A673 (cell line): ENCODE measurements around the gene SLC38A8. TPM values are rescaled to one million over a fixed set of nuclear protein-coding genes. Genes with fewer than 3 reads are reported as not detected.

Experiments used
- BruUV-seq: library from RNA; stranded (reverse); fragments of 400-500 nt; replicated peaks from 2 replicates; lab custom pipeline; 2021; lab: Mats Ljungman, UMichigan
- CTCF ChIA-PET: fragments of 300-600 bp; sonication (Branson Sonifier 250); formaldehyde crosslinking; loops from one replicate; lab custom pipeline; 2022; ENCODE audit warnings: antibody characterized with exemption; lab: Charles Lee
- POLR2A ChIA-PET: fragments of 300-600 bp; sonication (Branson Sonifier 250); formaldehyde crosslinking; loops from one replicate; lab custom pipeline; 2022; ENCODE audit warnings: antibody characterized with exemption; ENCODE audit not compliant: low non-redundant PET; lab: Charles Lee
- DNase-seq: peaks from one replicate; pipeline ENCODE4 v3.0.0-alpha.2; 2015; ENCODE audit warnings: low spot score
- H3K27ac ChIP-seq: fragments of 200-600 bp; sonication (generic); 2 replicates; pipeline ENCODE4 v1.5.1; 2016; ENCODE audit warnings: mixed run types, low read depth, mild to moderate bottlenecking, mixed read lengths, antibody characterized with exemption, low read length; ENCODE audit not compliant: poor library complexity, severe bottlenecking
- H3K27me3 ChIP-seq: fragments of 200-600 bp; sonication (generic); replicated peaks from 2 replicates; pipeline ENCODE4 v1.6.1; 2017; ENCODE audit warnings: mixed run types, low read depth, mild to moderate bottlenecking, mixed read lengths, antibody characterized with exemption, low read length; ENCODE audit not compliant: insufficient read depth, poor library complexity
- H3K36me3 ChIP-seq: fragments of 200-600 bp; sonication (generic); 2 replicates; pipeline ENCODE4 v1.6.1; 2016; ENCODE audit warnings: mixed run types, mild to moderate bottlenecking, mixed read lengths, antibody characterized with exemption, low read length; ENCODE audit not compliant: insufficient read depth, poor library complexity, severe bottlenecking
- H3K4me1 ChIP-seq: fragments of 200-600 bp; sonication (generic); 2 replicates; pipeline ENCODE4 v1.6.1; 2017; ENCODE audit warnings: mixed run types, mild to moderate bottlenecking, mixed read lengths, antibody characterized with exemption, low read length; ENCODE audit not compliant: insufficient read depth, poor library complexity, severe bottlenecking
- H3K4me3 ChIP-seq: fragments of 200-600 bp; sonication (generic); 2 replicates; pipeline ENCODE4 v1.5.1; 2016; ENCODE audit warnings: low read depth, mixed run types, mild to moderate bottlenecking, mixed read lengths, low read length; ENCODE audit not compliant: poor library complexity, severe bottlenecking
- H3K9me3 ChIP-seq: fragments of 200-600 bp; sonication (generic); 2 replicates; pipeline ENCODE4 v1.6.1; 2016; ENCODE audit warnings: mixed run types, low read depth, mild to moderate bottlenecking, mixed read lengths, antibody characterized with exemption, low read length; ENCODE audit not compliant: poor library complexity, severe bottlenecking
- CTCF ChIP-seq: fragments of 300-800, 200-600 bp; sonication (generic); conservative IDR thresholded peaks from 2 replicates; pipeline ENCODE4 v1.5.1; 2017; ENCODE audit warnings: low read depth, mild to moderate bottlenecking, antibody characterized with exemption, low read length, moderate library complexity, mixed read lengths
- EZH2 ChIP-seq: fragments of 200-600 bp; sonication (generic); IDR thresholded peaks from 2 replicates; pipeline ENCODE4 v1.6.1; 2017; ENCODE audit warnings: borderline replicate concordance, low read depth, mild to moderate bottlenecking, mixed read lengths, antibody characterized with exemption, low read length; ENCODE audit not compliant: poor library complexity, severe bottlenecking
- intact Hi-C: fragments of 100-400 bp; cut with micrococcal nuclease; formaldehyde crosslinking; loops from one replicate; pipeline ENCODE4 v1.10.0; 2022; ENCODE audit not compliant: unreplicated experiment
- total RNA-seq: library from RNA; stranded (reverse); gene quantifications from 2 replicates; pipeline ENCODE4 v1.2.3, GENCODE V29; 2021

Gene SLC38A8
- total RNA-seq, 1 experiment from 2014 or later: not detected

GRCh38 chr16:83974475-83974874 is 68.1 kb downstream of the SLC38A8 start:
- DNase-seq: no peak
- ChIA-PET CTCF (no interaction called here), POLR2A (no interaction called here)
- Histone ChIP-seq H3K36me3 (no peaks in the 10 kb centered on the region), H3K4me1 (no peaks in the 10 kb centered on the region), H3K27me3 (no peaks in the 10 kb centered on the region), H3K4me3 (no peak overlapping the region), H3K27ac (no peak overlapping the region), H3K9me3 (no peaks in the 10 kb centered on the region)
- no TSS peak for BruUV-seq
- no peak for TF ChIP-seq CTCF
- TF ChIP-seq EZH2: no peak
- intact Hi-C loops: no loop called here

- no peaks in the 10 kb centered on the region for H3K36me3 ChIP-seq
- no peaks in the 10 kb centered on the region for H3K9me3 ChIP-seq
- ChIA-PET CTCF (no interaction called here), POLR2A (no interaction called here)
- no peak for TF ChIP-seq CTCF
- no peak for TF ChIP-seq EZH2
- peaks cover 6% of the 10 kb centered on the region for H3K27me3 ChIP-seq
- no peak for DNase-seq
- intact Hi-C loops: no loop called here
- no peak overlapping the region for H3K4me3 ChIP-seq
- no peak overlapping the region for H3K27ac ChIP-seq
- no TSS peak for BruUV-seq
- no peaks in the 10 kb centered on the region for H3K4me1 ChIP-seq
Measured at GRCh38 chr16:83973581-83974385, 68.8 kb downstream of the SLC38A8 start.

- H3K4me3 ChIP-seq: no peak overlapping the region
- ChIA-PET CTCF (no interaction called here), POLR2A (no interaction called here)
- DNase-seq: no peak
- TF ChIP-seq CTCF (no peak), EZH2 (no peak)
- no peaks in the 10 kb centered on the region for H3K4me1 ChIP-seq
- no peaks in the 10 kb centered on the region for H3K36me3 ChIP-seq
- BruUV-seq: no TSS peak
- H3K27ac ChIP-seq: no peak overlapping the region
- intact Hi-C loops: no loop called here
- H3K27me3 ChIP-seq: peaks cover 7% of the 10 kb centered on the region
- H3K9me3 ChIP-seq: no peaks in the 10 kb centered on the region
Measured at GRCh38 chr16:83973077-83973476, 69.5 kb downstream of the SLC38A8 start.
